Measurements from ENCODE around the gene TOX2.
A peak's percentile ranks its signal among the peaks of the same experiment; 100 is the strongest.

Gene TOX2

GRCh38 chr20:43914311-43915210 lies at the start of gene TOX2:
Gene TOX2, plus strand, starts transcription at chr20:43914852. Its CDS starts 40 bp downstream, at chr20:43914892.
- no peak for TF ChIP-seq CTCF (conservative IDR thresholded peaks at IDR 0.05; ENCODE audit: low read depth, low read length)
- H3K4me3 ChIP-seq (ENCODE audit: low read length), result peak within 1 kb of the TSS; percentile 63
- no peak for DNase-seq (ENCODE audit: low read depth)

- no peak for DNase-seq (ENCODE audit: low read depth)
- no peak overlapping the region for H3K4me3 ChIP-seq (ENCODE audit: low read length)
- TF ChIP-seq CTCF (conservative IDR thresholded peaks at IDR 0.05; ENCODE audit: low read depth, low read length), result no peak
These were observed 46.6 kb upstream of the TOX2 start for GRCh38 chr20:43868091-43868490.

GRCh38 chr20:43870484-43870883 lies 44.2 kb upstream of the TOX2 start:
- no peak for DNase-seq (ENCODE audit: low read depth)
- TF ChIP-seq CTCF (conservative IDR thresholded peaks at IDR 0.05; ENCODE audit: low read depth, low read length), result no peak
- H3K4me3 ChIP-seq (ENCODE audit: low read length), result no peak overlapping the region

GRCh38 chr20:43878776-43879175 lies 35.9 kb upstream of the TOX2 start:
- no peak for DNase-seq (ENCODE audit: low read depth)

GRCh38 chr20:43893930-43894329 lies 20.7 kb upstream of the TOX2 start:
- DNase-seq (ENCODE audit: low read depth), result no peak
- no peak overlapping the region for H3K4me3 ChIP-seq (ENCODE audit: low read length)
- TF ChIP-seq CTCF (conservative IDR thresholded peaks at IDR 0.05; ENCODE audit: low read depth, low read length), result no peak

More at GRCh38 chr20:43878776-43879175, 35.9 kb upstream of the TOX2 start:
- no peak for TF ChIP-seq CTCF (conservative IDR thresholded peaks at IDR 0.05; ENCODE audit: low read depth, low read length)
- no peak overlapping the region for H3K4me3 ChIP-seq (ENCODE audit: low read length)

GRCh38 chr20:43894491-43894890 lies 20.2 kb upstream of the TOX2 start:
- no peak for TF ChIP-seq CTCF (conservative IDR thresholded peaks at IDR 0.05; ENCODE audit: low read depth, low read length)
- no peak overlapping the region for H3K4me3 ChIP-seq (ENCODE audit: low read length)

GRCh38 chr20:43895235-43895634 lies 19.4 kb upstream of the TOX2 start:
- H3K4me3 ChIP-seq (ENCODE audit: low read length), result no peak overlapping the region
- no peak for TF ChIP-seq CTCF (conservative IDR thresholded peaks at IDR 0.05; ENCODE audit: low read depth, low read length)
- DNase-seq (ENCODE audit: low read depth), result no peak

More at GRCh38 chr20:43894491-43894890, 20.2 kb upstream of the TOX2 start:
- no peak for DNase-seq (ENCODE audit: low read depth)
